Adrenal gland (tissue), 12 donors: Measurements from ENCODE around the gene ANKRD24. TPM values are rescaled to one million over a fixed set of nuclear protein-coding genes. Genes with fewer than 3 reads are reported as not detected.
A peak's percentile ranks its signal among the peaks of the same experiment; 100 is the strongest.
"Not testable (repeated sequence)": the region's sequence is repeated elsewhere in the genome, so short reads cannot be mapped to it uniquely, and the experiment has no call there.

Source experiments
- DNase-seq, 7 donors: peaks; one replicate each; pipeline ENCODE4 v3.0.0-alpha.2; 2019 to 2020
- H3K27ac ChIP-seq, 5 donors: fragments of 200-600 bp; sonication (generic) in 4 of 5; 1 replicate in 3 of 5; 2 replicates in 2 of 5; pipeline versions ENCODE4 v1.5.1 to v1.8.0; 2016 to 2020; ENCODE audit warnings: mild to moderate bottlenecking in 1 of 5
- H3K27me3 ChIP-seq: fragments of 200-600 bp; 2 replicates; pipeline ENCODE4 v1.8.0; 2021
- H3K36me3 ChIP-seq, 2 donors: fragments of 200-600 bp; replicated peaks in 1 of 2; 1 replicate in 1 of 2; 2 replicates in 1 of 2; pipeline versions ENCODE4 v1.5.1 to v1.8.0; 2018 to 2022
- H3K4me1 ChIP-seq, 2 donors: fragments of 200-600 bp; replicated peaks in 1 of 2; 1 replicate in 1 of 2; 2 replicates in 1 of 2; pipeline versions ENCODE4 v1.5.1 to v1.8.0; 2018 to 2021
- H3K4me3 ChIP-seq, 4 donors: fragments of 200-600 bp; sonication (generic) in 3 of 4; one replicate each; pipeline ENCODE4 v1.5.1; 2016 to 2018
- H3K9me3 ChIP-seq, 3 donors: fragments of 200-600 bp; sonication (generic) in 1 of 3; replicated peaks in 1 of 3; 1 replicate in 2 of 3; 2 replicates in 1 of 3; pipeline versions ENCODE4 v1.5.1 to v1.8.0; 2016 to 2021
- POLR2A ChIP-seq, 2 donors: fragments of 450-650 bp; IDR thresholded peaks; one replicate each; pipeline ENCODE4 v1.6.1; 2017; ENCODE audit warnings: antibody characterized with exemption in 2 of 2, mild to moderate bottlenecking in 2 of 2, moderate library complexity in 1 of 2
- WGBS, 4 donors: extraction: QIAGEN DNeasy Blood & Tissue Kit in 2 of 4; methylation state at CpG; one replicate each; pipeline versions ENCODE4 v1.1.5 to v1.1.7; 2013 to 2017; 5-methylcytosine and 5-hydroxymethylcytosine counted together
- intact Hi-C, 2 donors: fragments of 100-400 bp; cut with DNase I; formaldehyde crosslinking; loops; one replicate each; pipeline versions ENCODE4 v1.14.1 to v1.15.0; 2022 to 2023
- polyA plus RNA-seq, 3 donors: library from polyadenylated mRNA; stranded (reverse); fragments of 200-250 nt in 2 of 3; fragments of 350-450 nt in 1 of 3; fragmentation: Illumina TruSeq in 1 of 3; extraction: RNeasy Lipid Tissue Mini Kit (QIAGEN cat#74804) in 1 of 3; gene quantifications; one replicate each; pipeline ENCODE4 v1.2.3, GENCODE V29; 2013 to 2014
- total RNA-seq, 9 donors: library from RNA; depleted of rRNA in 4 of 9; stranded (reverse); fragments of >200 nt in 4 of 9; fragments of 120-200 nt in 1 of 9; fragmentation: NEBNext Ultra II Directional in 1 of 9; extraction: Animal tissue kit (Norgen Biotek cat#: 25700) in 1 of 9; gene quantifications; one replicate each; pipeline versions ENCODE4 v1.1.0 to v1.2.4, GENCODE V29; 2013 to 2023
- TF ChIP-seq, protein P1 (sequence below), 6 experiments: fragments of 450-650 bp in 4 of 6; fragments of 200-600 bp in 2 of 6; sonication (generic) in 1 of 6; IDR thresholded peaks; 1 replicate in 5 of 6; 2 replicates in 1 of 6; pipeline versions ENCODE4 v1.5.1 to v1.8.0; 2016 to 2021; ENCODE audit warnings: antibody characterized with exemption in 6 of 6, mild to moderate bottlenecking in 2 of 6, moderate library complexity in 1 of 6
- donor health status: healthy with polysubstance abuse.
- donor health status: Bipolar disorder and iron deficiency.
- donor health status: DM: yes; HTN: yes; CAD: no.
- donor health status: DM: no; HTN: no; CAD: no.
- donor health status: DM: no; HTN: no; CAD: no.
- donor health status: DM: yes; HTN: yes; CAD: no.

Gene ANKRD24
- total and polyA plus RNA-seq, 12 donors = 1.1 to 17.2 (median 3.2) TPM

DNA sequence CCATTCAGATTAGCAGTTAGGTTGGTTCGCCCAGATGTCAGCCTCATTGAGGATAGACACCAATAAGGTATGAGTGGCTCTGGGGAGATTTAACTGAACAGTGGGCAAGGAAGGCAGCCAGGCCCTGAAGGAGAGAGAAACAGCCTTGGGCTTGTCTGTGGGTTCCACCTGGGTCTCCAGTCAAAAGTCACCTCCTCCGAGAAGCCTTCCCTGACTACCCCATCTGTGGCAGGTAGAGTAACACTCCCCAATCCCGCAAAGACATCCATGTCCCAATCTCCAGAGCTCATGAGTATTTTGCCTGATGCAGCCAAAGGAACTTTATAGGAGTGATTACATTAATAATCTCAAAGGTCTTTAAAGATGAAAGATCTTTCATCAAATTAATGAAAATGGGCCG, 56.3 kb downstream of the ANKRD24 start:
- intact Hi-C loops = no loop called here
- WGBS, 4 donors = 82 to 87% (median 84%) methylated on average over 4 of the region's 4 CpGs

DNA sequence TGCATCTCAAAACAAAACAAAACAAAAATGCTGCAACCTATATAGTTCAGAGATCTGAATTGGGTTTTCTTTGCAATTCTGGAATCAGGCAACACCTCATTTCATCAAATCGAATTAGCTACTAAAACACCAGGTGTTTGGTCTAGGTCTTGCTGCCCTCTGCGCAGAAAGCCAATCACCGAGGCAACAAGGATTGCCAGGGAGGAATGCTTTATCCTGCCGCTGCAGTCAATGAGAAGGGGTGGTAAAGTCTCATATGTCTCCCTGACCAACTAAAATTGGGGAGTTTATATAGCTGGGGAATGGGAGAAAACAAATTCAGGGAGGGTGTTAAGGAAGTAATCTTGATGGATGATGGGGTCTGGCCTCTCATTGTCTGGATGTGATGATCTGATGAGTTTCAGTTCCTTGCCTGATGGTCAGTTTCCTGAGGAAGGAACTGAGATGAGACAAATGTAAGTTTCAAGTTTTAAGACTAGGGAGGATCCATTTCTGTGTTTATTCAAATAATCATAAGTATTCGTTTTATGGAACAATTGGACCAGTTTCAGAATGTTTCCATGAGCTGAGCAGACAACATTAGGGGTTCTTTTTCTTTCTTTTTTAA, 59.4 kb downstream of the ANKRD24 start:
- WGBS, 4 donors = 64 to 72% (median 71%) methylated on average over 5 of the region's 5 CpGs
- H3K4me3 ChIP-seq = no peak overlapping the region
- intact Hi-C loops = no loop called here
- no peaks in the 10 kb centered on the region for H3K27me3 ChIP-seq
- no peak for TF ChIP-seq POLR2A (IDR thresholded peaks at IDR 0.05)
- TF ChIP-seq, protein P1, sequence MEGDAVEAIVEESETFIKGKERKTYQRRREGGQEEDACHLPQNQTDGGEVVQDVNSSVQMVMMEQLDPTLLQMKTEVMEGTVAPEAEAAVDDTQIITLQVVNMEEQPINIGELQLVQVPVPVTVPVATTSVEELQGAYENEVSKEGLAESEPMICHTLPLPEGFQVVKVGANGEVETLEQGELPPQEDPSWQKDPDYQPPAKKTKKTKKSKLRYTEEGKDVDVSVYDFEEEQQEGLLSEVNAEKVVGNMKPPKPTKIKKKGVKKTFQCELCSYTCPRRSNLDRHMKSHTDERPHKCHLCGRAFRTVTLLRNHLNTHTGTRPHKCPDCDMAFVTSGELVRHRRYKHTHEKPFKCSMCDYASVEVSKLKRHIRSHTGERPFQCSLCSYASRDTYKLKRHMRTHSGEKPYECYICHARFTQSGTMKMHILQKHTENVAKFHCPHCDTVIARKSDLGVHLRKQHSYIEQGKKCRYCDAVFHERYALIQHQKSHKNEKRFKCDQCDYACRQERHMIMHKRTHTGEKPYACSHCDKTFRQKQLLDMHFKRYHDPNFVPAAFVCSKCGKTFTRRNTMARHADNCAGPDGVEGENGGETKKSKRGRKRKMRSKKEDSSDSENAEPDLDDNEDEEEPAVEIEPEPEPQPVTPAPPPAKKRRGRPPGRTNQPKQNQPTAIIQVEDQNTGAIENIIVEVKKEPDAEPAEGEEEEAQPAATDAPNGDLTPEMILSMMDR (IDR thresholded peaks at IDR 0.05) = no peak
- H3K27ac ChIP-seq = peak overlapping the region in 2 of 5 donors; percentile 44 to 53
- no peaks in the 10 kb centered on the region for H3K36me3 ChIP-seq
- peaks cover 0 to 5% of the 10 kb centered on the region in 2 donors for H3K4me1 ChIP-seq
- H3K9me3 ChIP-seq = no peaks in the 10 kb centered on the region
- DNase-seq = no peak

More for the DNA sequence above, 56.3 kb downstream of the ANKRD24 start:
- H3K27me3 ChIP-seq = no peaks in the 10 kb centered on the region
- H3K9me3 ChIP-seq = no peaks in the 10 kb centered on the region
- no peak overlapping the region for H3K4me3 ChIP-seq
- no peaks in the 10 kb centered on the region for H3K36me3 ChIP-seq
- no peak overlapping the region for H3K27ac ChIP-seq
- H3K4me1 ChIP-seq = no peaks in the 10 kb centered on the region
- DNase-seq = no peak
- TF ChIP-seq, protein P1 (IDR thresholded peaks at IDR 0.05) = no peak
- no peak for TF ChIP-seq POLR2A (IDR thresholded peaks at IDR 0.05)

DNA sequence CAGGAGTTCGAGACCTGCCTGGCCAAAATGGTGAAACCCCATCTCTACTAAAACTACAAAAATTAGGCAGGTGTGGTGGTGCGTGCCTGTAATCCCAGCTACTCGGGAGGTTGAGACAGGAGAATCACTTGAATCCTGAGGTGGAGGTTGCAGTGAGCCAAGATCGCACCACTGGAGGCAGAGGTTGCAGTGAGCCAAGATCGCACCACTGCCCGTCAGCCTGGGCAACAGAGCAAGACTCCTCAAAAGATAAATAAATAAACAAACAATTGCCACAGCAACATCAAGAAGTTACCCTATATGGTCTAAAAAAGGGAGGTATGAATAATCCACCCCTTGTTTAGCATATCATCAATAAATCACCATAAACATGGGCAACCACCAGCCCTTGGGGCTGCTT, 63.4 kb downstream of the ANKRD24 start:
- 95 to 99% (median 97%) methylated on average over 5 to 6 of the region's 6 CpGs for WGBS, 4 donors
- H3K4me3 ChIP-seq, H3K9me3 ChIP-seq, H3K27me3 ChIP-seq, DNase-seq, H3K27ac ChIP-seq, intact Hi-C loops: not testable (repeated sequence)
- Histone ChIP-seq H3K4me1 (peaks cover 0 to 11% of the 10 kb centered on the region in 2 donors), H3K36me3 (peaks cover 0 to 22% of the 10 kb centered on the region in 2 donors)

DNA sequence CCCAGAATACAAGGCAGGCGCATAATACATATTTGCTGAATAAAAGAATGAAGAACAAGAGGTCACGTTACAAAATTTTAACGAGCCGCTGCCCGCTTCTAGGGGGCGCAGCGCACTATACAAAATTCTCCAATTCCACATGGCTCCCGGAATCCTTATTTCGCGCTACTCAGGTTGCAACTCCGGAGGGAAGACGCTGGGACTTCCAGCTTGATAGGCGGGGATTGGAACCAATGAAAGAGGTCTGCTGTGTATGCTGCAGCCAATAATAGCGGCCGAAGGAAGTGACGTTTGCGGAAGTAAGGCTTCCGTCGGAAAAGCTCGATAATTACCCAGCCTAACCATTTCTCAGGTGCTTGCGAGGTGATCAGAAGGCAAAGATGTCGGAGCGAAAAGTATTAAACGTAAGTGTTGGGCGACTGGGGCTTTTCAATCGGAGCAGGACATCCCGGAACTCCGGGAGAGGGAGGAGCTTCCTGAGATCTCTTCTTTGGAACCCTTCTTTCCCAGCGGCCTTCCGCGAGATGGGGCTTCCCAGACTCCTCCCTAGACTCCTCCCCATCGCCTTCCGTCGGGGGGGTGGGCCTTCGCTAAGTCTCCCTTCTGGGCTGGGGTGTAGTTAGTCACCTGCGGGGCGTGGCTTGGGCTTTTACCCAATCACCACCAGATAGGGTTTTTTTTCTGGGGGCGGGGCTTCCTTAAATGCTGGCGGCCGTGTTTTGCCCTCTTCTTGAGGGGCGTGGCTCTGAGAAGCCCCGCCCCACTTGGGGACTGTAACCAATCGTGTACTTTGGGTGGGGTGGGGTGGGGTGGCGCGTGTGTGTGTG, 64.5 kb downstream of the ANKRD24 start, which contains the start of gene YJU2:
TSS of gene YJU2 (plus strand) at position 314 of the 827 bp plus-strand sequence. CDS start at position 381, 67 bp downstream.
- Histone ChIP-seq H3K4me1 (peaks cover 0 to 11% of the 10 kb centered on the region in 2 donors), H3K27me3 (no peaks in the 10 kb centered on the region), H3K4me3 (peak within 1 kb of the TSS; percentile 57 to 95 (median 81)), H3K36me3 (peaks cover 0 to 32% of the 10 kb centered on the region in 2 donors), H3K9me3 (no peaks in the 10 kb centered on the region), H3K27ac (peak within 1 kb of the TSS; percentile 90 to 100 (median 94))
- WGBS, 4 donors = 0 to 1% (median 1%) methylated on average over 27 to 45 of the region's 45 CpGs
- intact Hi-C loops = no loop called here
- peak; percentile 37 to 64 for TF ChIP-seq POLR2A (IDR thresholded peaks at IDR 0.05)
- TF ChIP-seq, protein P1 (IDR thresholded peaks at IDR 0.05) = peak in 4 of 6 experiments; percentile 34 to 51 (median 36)
- peak; percentile 99 to 100 (median 100) for DNase-seq
